HG03460 (cell line): Measurements from ENCODE around the gene NRP1.

Source experiments
- ATAC-seq: cut with Tn5 transposase; IDR thresholded peaks from one replicate; pipeline ENCODE4 v1.9.1; 2021; ENCODE audit not compliant: unreplicated experiment

NRP1 gene

DNA sequence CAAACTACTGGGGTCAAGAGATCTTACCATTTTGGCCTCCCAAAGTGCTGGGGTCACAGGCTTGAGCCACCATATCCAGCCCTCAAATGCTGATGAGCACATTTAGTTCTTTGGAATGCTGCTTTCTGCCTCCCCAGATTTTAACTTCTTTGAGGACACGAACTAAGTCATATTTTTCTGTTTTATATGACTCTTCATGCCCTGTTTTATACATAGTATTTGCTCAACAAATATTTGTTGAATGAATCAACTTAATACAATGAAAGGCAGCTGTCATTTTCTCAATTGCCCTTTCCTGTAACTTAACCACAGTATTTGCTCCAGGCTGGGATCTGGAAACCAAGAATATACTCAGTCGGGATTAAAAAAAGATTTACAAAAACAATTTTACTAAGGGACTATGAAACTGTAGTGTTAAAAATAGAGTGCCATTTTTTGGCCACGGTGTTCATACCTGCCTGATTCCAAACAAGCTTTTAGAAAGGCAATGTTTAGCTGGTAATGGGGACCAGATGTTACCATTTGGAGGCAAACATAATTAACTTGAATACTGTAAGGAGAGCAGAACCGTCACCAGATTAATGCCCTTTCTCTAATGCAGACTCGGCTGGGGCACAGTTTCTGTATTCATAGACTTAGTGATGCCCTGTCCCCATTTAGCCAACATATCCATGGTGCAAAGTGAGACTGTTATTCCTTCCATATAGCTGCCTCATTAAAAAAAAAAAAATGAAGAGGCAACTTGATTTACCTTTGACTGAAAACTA lies 117.6 kb downstream of the NRP1 start:
- no peak for ATAC-seq

DNA sequence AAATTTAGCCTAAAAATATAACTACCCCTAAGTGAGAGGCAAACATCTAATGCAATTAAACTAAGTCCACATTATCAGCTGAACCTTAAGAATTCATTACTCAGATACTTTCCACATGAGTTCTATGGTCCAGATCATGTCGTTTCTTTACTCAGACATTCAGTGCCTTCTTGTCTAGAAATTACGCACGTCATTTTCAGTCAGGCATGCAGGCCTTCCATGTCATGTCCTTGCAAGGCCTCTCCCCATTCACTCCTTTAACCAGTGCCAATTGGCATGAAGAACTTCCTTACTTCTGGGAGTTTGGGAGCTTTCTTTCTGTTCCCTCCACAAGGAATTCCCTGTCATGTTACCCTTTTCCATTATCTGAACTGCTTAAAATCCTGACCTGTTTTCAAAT lies 118.8 kb downstream of the NRP1 start:
- no peak for ATAC-seq

- ATAC-seq, result no peak
Measured at GRCh38 chr10:33215154-33215553, 119.3 kb downstream of the NRP1 start.

DNA sequence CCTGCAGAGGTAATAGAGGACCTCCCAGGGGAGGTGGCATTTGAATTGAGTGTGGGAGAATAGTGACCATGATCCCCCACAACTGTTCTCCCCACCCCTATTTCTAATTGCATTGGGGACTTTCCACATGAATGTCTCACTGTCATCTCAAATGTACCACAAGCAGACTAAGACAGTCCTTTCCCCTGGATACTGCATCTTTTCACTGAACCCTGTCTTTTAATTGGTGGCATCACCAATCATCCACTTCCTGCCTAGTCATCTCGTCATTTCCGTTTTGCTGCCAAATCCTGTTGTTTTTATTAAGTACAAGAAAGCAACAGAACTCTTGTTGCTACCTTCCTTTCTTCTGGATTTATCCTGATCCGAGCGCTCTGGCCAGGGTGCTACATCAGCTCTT lies 120.3 kb downstream of the NRP1 start:
- no peak for ATAC-seq

- ATAC-seq, result no peak
Measured at GRCh38 chr10:33212061-33212748, 122.3 kb downstream of the NRP1 start.

DNA sequence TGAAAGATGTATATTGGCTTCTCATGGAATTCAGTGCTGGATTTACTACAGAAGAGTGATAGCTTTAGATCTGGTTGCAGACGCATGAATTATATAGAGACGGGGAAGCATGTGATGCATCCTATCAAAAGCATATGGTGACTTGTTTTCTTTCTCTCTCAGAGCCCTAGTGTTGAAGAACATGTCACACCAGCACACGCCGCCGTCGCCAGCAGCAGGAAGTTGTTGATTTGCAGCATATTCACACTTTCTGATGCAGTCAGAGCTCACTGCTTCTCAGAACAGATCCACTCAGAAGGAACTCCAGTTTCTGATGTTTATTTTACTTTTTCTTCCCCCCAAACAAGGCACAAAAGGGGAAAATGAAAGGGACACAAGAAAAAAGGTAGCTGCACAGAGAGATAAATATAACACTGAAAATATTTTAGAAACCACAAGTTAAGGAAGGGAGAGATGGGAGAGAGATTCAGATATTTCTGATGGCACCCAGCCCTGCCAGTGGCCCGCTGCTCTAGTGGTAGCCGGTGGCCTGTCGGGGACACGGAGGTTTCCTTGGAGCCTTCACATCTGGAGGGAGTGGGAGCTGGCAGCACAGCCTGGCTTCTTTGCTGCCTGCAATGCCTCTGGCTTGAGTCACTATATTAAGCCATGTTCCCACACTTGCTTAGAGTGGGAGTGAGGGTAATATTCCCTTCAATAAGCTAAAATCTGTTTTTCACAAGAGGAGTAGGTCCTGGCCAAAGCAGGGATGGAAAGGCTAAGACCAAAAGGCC lies 123.2 kb downstream of the NRP1 start:
- no peak for ATAC-seq

GRCh38 chr10:33209802-33210201 lies 124.7 kb downstream of the NRP1 start:
- no peak for ATAC-seq

- no peak for ATAC-seq
Measured at GRCh38 chr10:33208166-33208565, 126.3 kb downstream of the NRP1 start.

DNA sequence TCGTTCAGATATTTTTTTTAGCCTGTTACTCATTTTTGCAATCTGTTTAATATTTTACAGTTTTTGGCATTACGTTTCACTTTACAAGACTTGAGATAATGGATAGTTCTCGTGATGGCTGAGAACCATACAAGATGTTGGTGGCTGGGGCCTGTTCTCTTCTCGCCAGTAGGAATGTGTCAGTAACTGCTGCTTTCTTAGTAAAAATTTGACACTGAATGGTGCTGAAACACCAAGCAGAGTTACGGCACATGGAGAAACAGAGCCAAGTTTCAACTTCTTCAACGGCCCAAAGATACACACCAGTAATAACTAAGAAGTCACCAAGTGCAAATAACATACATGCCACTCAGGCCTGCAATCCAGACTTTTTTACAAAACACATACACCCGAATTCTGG lies 130.4 kb downstream of the NRP1 start:
- no peak for ATAC-seq

DNA sequence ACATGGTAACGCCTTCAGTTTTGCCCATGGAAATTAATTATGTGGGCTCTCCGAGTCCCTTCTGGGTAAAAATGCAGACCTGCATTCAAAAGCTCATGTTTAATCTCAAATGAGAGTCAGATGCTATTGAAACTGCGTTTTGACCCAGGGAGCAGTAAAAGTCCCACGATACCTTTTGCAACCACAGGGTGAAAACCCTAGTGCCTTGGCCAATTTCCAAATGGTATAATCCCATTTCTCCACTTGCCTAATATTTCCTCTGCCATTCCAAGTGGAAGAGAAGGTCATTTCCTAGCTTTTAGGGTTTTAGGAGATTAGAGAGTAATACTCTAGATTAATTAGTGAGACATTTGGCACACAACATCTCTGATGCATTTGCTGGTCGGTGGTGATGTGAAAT lies 132.5 kb downstream of the NRP1 start:
- no peak for ATAC-seq

GRCh38 chr10:33201056-33201780 lies 133.2 kb downstream of the NRP1 start:
- no peak for ATAC-seq

GRCh38 chr10:33199731-33200232 lies 134.7 kb downstream of the NRP1 start:
- no peak for ATAC-seq

- ATAC-seq, result no peak
Measured at GRCh38 chr10:33198610-33199009, 135.9 kb downstream of the NRP1 start.

DNA sequence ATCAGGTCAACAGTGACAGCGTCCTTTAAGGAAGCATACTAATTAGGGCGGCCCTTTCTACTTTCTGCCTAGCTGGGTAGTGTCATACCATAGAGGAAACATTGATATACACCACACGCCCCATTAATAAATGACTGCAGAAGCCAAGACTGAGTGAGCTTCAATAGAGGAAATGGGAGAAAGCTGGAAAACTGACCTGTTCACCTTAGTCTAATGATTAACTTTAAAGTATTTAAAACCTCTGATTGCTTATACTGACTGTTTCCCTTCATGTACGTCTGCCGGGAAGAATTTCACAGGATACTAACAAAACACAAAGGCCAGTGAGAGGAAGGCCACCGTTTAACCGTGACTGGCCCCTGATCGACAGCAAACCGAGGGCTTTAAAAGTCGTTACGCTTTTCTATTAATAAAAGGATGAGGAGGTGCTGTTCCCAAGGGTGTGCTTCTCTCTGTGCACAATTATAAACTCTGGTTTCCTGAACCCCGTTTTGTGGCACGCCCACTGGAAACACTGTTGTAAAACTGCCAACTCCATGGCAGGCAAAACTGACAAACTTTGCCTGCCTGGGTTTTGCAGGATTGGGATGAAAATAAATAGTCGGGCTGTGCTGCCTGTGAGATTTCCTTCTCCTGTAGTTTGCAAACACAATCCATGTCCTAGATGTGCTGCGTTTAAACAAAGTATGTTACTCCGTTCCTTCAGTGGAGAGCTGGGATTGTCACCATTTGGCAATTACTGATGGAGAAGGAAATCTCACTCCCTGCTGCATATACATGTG lies 137.6 kb downstream of the NRP1 start:
- ATAC-seq, result no peak

GRCh38 chr10:33196377-33196706 lies 138.1 kb downstream of the NRP1 start:
- ATAC-seq, result no peak

DNA sequence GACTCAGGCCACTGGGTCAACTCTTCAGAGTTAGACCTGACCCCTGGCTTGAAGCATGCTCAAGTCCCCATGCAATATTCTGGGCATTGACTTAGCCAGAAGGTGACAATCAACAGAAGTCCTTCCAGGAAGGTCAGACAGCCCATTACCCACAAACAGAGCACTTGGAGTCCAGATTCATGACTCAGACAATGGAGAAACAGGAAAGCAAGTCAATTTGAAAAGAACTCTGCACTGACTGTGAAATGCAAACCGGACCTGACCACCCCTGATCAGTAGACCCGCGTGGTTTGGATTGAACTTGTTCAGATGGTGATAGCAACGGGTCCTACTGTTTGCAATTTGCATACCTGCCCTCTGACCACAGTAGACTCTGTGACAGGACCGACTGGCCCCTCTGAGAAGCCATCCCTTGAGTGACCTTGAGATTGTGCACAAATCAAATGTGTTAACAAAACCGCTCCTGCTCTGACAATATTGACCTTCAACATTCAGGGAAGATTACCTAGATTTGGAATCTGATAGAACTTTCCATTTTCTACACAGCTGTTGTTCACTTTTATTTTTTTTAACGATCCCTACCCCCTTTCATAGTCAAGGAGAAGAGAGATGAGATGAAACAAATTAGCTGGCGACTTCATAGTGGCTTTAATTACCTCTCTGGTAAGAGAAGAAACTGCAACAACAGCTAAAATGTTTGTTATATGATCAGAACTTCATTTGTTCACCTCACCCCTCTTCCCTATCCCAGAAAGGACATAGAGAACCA lies 138.7 kb downstream of the NRP1 start:
- ATAC-seq, result no peak

GRCh38 chr10:33193701-33194521 lies 140.6 kb downstream of the NRP1 start:
- no peak for ATAC-seq

GRCh38 chr10:33193057-33193700 lies 141.3 kb downstream of the NRP1 start:
- ATAC-seq, result peak; percentile 81
